NT2/D1 (cell line): ENCODE measurements around the gene SLC16A5.

Source experiments
- DNase-seq: peaks from one replicate; pipeline ENCODE4 v3.0.0-alpha.2; 2011; ENCODE audit warnings: low read depth, low spot score
- H3K27me3 ChIP-seq: 2 replicates; pipeline ENCODE4 v1.6.0; 2011; ENCODE audit warnings: mild to moderate bottlenecking; ENCODE audit not compliant: insufficient read length, insufficient read depth
- H3K36me3 ChIP-seq: 2 replicates; pipeline ENCODE4 v1.6.1; 2011; ENCODE audit warnings: mild to moderate bottlenecking, low read length, mixed read lengths; ENCODE audit not compliant: insufficient read depth, insufficient read length
- H3K4me1 ChIP-seq: 2 replicates; pipeline ENCODE4 v1.5.1; 2011; ENCODE audit not compliant: insufficient read depth, insufficient read length
- H3K4me3 ChIP-seq: 2 replicates; pipeline ENCODE4 v1.5.1; 2011; ENCODE audit warnings: low read depth; ENCODE audit not compliant: insufficient read length
- H3K9ac ChIP-seq: 2 replicates; pipeline ENCODE4 v1.6.0; 2011; ENCODE audit warnings: low read depth; ENCODE audit not compliant: insufficient read length
- H3K9me3 ChIP-seq: 2 replicates; pipeline ENCODE4 v1.5.1; 2011; ENCODE audit warnings: mild to moderate bottlenecking, low read length; ENCODE audit not compliant: insufficient read depth
- SUZ12 ChIP-seq: IDR thresholded peaks from 2 replicates; pipeline ENCODE4 v1.6.1; 2011; ENCODE audit not compliant: insufficient read length, insufficient read depth; ENCODE audit errors: extremely low read depth
- YY1 ChIP-seq: IDR thresholded peaks from 2 replicates; pipeline ENCODE4 v1.6.1; 2011; ENCODE audit not compliant: insufficient read length, insufficient read depth
- ZNF274 ChIP-seq: IDR thresholded peaks from 2 replicates; pipeline ENCODE4 v1.6.1; 2011; ENCODE audit warnings: mild to moderate bottlenecking, low read depth, low read length

The SLC16A5 gene

GRCh38 chr17:75152922-75153779 lies 65.4 kb downstream of the SLC16A5 start:
- TF ChIP-seq ZNF274 (no peak), YY1 (peak; percentile 14), SUZ12 (no peak)
- H3K36me3 ChIP-seq = peaks cover 32% of the 10 kb centered on the region
- H3K9me3 ChIP-seq = no peaks in the 10 kb centered on the region
- H3K27me3 ChIP-seq = no peaks in the 10 kb centered on the region
- no peak for DNase-seq
- peak overlapping the region; percentile 99 for H3K4me3 ChIP-seq
- peaks cover 2% of the 10 kb centered on the region for H3K4me1 ChIP-seq
- H3K9ac ChIP-seq = peak overlapping the region; percentile 99

- peak overlapping the region; percentile 99 for H3K9ac ChIP-seq
- H3K4me1 ChIP-seq = peaks cover 2% of the 10 kb centered on the region
- H3K27me3 ChIP-seq = no peaks in the 10 kb centered on the region
- DNase-seq = no peak
- peak overlapping the region; percentile 99 for H3K4me3 ChIP-seq
- no peak for TF ChIP-seq YY1
- H3K9me3 ChIP-seq = no peaks in the 10 kb centered on the region
- H3K36me3 ChIP-seq = peaks cover 25% of the 10 kb centered on the region
These were observed 66.0 kb downstream of the SLC16A5 start for GRCh38 chr17:75153780-75154194.

GRCh38 chr17:75154195-75155106 lies 66.7 kb downstream of the SLC16A5 start, which contains the start of gene JPT1:
TSS of gene JPT1 (minus strand) at chr17:75154512. CDS start at chr17:75154397, 115 bp downstream.
- no peaks in the 10 kb centered on the region for H3K27me3 ChIP-seq
- peaks cover 2% of the 10 kb centered on the region for H3K4me1 ChIP-seq
- peak; percentile 97 for DNase-seq
- H3K9ac ChIP-seq = peak within 1 kb of the TSS; percentile 99
- TF ChIP-seq SUZ12 = no peak
- no peak for TF ChIP-seq YY1
- no peak for TF ChIP-seq ZNF274
- H3K36me3 ChIP-seq = peaks cover 21% of the 10 kb centered on the region
- H3K4me3 ChIP-seq = peak within 1 kb of the TSS; percentile 99
- no peaks in the 10 kb centered on the region for H3K9me3 ChIP-seq

DNA sequence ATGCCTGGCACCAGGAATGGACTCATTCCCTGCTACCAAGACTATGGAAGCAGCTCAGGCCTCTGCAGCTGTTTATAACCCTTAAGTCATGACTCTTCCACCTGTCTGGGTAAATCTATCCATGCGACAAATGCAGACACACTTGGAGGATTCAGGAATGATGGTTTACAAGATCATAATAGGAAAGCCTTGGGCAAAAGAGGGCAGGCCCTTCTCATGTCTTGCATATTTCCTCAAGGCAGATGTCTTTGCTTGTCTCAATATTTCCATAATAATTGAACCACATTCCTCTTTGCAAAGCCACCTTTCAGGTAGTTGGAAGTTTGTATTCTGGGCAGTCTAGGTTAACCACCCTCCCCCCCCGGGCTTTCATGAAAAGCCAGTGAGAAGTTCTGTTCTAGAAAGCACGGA lies 67.4 kb downstream of the SLC16A5 start:
- Histone ChIP-seq H3K9me3 (no peaks in the 10 kb centered on the region), H3K27me3 (no peaks in the 10 kb centered on the region), H3K4me3 (no peak overlapping the region), H3K36me3 (peaks cover 18% of the 10 kb centered on the region), H3K4me1 (peaks cover 2% of the 10 kb centered on the region), H3K9ac (peak overlapping the region; percentile 13)
- DNase-seq = no peak
- no peak for TF ChIP-seq SUZ12
- TF ChIP-seq YY1 = no peak
- TF ChIP-seq ZNF274 = no peak
